Neural cell (in vitro differentiated cells): ENCODE results near the gene IRF9.

Experiments used
- EP300 ChIP-seq: fragments of 450-650 bp; conservative IDR thresholded peaks from 2 replicates; pipeline ENCODE4 v1.6.1; 2014; ENCODE audit warnings: antibody characterized with exemption, mild to moderate bottlenecking, moderate library complexity; ENCODE audit not compliant: poor library complexity, severe bottlenecking
- MXI1 ChIP-seq: fragments of 450-650 bp; conservative IDR thresholded peaks from 2 replicates; pipeline ENCODE4 v1.6.1; 2014; ENCODE audit warnings: antibody characterized with exemption, mild to moderate bottlenecking; ENCODE audit not compliant: poor library complexity, severe bottlenecking
- POLR2AphosphoS5 ChIP-seq: IDR thresholded peaks from 2 replicates; pipeline ENCODE4 v1.6.1; 2012
- RAD21 ChIP-seq: fragments of 450-650 bp; conservative IDR thresholded peaks from 2 replicates; pipeline ENCODE4 v1.6.1; 2014; ENCODE audit warnings: antibody characterized with exemption, mild to moderate bottlenecking, moderate library complexity
- SMC3 ChIP-seq: fragments of 450-650 bp; conservative IDR thresholded peaks from 2 replicates; pipeline ENCODE4 v1.6.1; 2014; ENCODE audit warnings: antibody characterized with exemption, mild to moderate bottlenecking, moderate library complexity; ENCODE audit not compliant: poor library complexity
- TAF1 ChIP-seq: IDR thresholded peaks from 2 replicates; pipeline ENCODE4 v1.6.1; 2012; ENCODE audit warnings: low read depth
- TF ChIP-seq, protein P1 (sequence below): fragments of 450-650 bp; IDR thresholded peaks from 2 replicates; pipeline ENCODE4 v1.5.1; 2014; ENCODE audit warnings: antibody characterized with exemption, mild to moderate bottlenecking, moderate library complexity; ENCODE audit not compliant: poor library complexity, severe bottlenecking

DNA sequence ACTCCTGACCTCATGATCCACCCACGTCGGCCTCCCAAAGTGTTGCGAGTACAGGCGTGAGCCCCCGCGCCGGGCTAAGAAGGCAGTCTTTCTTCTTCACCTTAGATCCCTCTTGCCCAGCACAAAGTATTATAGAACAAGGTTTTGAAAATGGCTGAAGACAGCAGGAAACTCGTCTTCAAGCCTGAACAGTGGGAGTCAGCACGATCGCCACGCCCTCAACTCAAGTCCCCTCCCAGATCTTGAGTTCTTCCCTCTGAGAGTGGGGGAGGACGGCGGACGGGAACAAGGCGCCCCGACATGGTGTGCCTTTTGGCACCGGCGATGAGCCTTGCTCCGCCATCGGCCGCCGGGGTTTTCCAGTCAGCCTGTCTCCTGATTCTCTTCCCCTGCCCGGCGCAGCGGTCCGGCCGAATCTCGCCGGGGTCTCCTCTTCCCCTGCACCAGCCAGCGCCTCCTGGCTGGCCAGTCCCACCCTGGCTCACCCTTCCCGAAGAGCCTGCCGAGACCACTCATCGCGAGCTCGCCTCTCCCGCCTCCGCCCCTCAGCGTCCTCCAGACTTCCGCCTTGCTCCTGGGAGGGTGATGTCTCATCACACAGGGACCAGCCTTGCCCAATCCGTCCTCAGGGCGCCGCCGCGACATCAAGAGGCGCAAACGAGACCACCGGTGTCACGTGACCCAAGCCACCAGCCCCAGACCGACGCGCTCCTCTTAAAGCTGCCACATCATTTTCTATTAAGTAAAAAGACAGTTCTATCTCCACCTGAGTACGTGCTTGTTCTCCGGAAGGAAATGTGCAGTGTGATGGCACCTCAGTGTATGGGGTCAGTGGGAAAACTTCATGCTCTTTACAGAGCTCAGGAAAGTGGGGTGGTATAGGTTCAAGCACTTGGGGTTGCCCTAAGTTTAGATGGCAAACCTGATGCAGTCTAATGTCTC lies 52.1 kb downstream of the IRF9 start, which contains the start of gene CHMP4A:
- TF ChIP-seq, protein P1, sequence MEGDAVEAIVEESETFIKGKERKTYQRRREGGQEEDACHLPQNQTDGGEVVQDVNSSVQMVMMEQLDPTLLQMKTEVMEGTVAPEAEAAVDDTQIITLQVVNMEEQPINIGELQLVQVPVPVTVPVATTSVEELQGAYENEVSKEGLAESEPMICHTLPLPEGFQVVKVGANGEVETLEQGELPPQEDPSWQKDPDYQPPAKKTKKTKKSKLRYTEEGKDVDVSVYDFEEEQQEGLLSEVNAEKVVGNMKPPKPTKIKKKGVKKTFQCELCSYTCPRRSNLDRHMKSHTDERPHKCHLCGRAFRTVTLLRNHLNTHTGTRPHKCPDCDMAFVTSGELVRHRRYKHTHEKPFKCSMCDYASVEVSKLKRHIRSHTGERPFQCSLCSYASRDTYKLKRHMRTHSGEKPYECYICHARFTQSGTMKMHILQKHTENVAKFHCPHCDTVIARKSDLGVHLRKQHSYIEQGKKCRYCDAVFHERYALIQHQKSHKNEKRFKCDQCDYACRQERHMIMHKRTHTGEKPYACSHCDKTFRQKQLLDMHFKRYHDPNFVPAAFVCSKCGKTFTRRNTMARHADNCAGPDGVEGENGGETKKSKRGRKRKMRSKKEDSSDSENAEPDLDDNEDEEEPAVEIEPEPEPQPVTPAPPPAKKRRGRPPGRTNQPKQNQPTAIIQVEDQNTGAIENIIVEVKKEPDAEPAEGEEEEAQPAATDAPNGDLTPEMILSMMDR: peak; percentile 40
- TF ChIP-seq EP300 (peak; percentile 54), MXI1 (peak; percentile 86), POLR2AphosphoS5 (peak; percentile 98), RAD21 (peak; percentile 32), TAF1 (peak; percentile 65), SMC3 (no peak)
